ENCODE measurements around the gene HP1BP3.

Gene HP1BP3

GRCh38 chr1:20729990-20730689 is 57.0 kb downstream of the HP1BP3 start:
- TF ChIP-seq CTCF (conservative IDR thresholded peaks at IDR 0.05): no peak
- H3K27ac ChIP-seq: no peak overlapping the region

GRCh38 chr1:20729155-20729931 is 57.8 kb downstream of the HP1BP3 start:
- no peak overlapping the region for H3K27ac ChIP-seq
- no peak for TF ChIP-seq CTCF (conservative IDR thresholded peaks at IDR 0.05)

GRCh38 chr1:20728371-20729154 is 58.5 kb downstream of the HP1BP3 start:
- TF ChIP-seq CTCF (conservative IDR thresholded peaks at IDR 0.05): no peak
- H3K27ac ChIP-seq: no peak overlapping the region

- TF ChIP-seq CTCF (conservative IDR thresholded peaks at IDR 0.05): 0 out of 2 replicates have a peak, but pooled peaks have one; percentile 14
- H3K27ac ChIP-seq: no peak overlapping the region
These were observed 59.3 kb downstream of the HP1BP3 start for GRCh38 chr1:20727746-20728316.

GRCh38 chr1:20726932-20727745 is 60.0 kb downstream of the HP1BP3 start:
- no peak for TF ChIP-seq CTCF (conservative IDR thresholded peaks at IDR 0.05)

GRCh38 chr1:20726118-20726911 is 60.8 kb downstream of the HP1BP3 start:
- no peak for TF ChIP-seq CTCF (conservative IDR thresholded peaks at IDR 0.05)
- H3K27ac ChIP-seq: no peak overlapping the region

More at GRCh38 chr1:20726932-20727745, 60.0 kb downstream of the HP1BP3 start:
- H3K27ac ChIP-seq: no peak overlapping the region

Data from VCaP (cell line).